ENCODE data around the gene GABBR2.

The GABBR2 gene

DNA sequence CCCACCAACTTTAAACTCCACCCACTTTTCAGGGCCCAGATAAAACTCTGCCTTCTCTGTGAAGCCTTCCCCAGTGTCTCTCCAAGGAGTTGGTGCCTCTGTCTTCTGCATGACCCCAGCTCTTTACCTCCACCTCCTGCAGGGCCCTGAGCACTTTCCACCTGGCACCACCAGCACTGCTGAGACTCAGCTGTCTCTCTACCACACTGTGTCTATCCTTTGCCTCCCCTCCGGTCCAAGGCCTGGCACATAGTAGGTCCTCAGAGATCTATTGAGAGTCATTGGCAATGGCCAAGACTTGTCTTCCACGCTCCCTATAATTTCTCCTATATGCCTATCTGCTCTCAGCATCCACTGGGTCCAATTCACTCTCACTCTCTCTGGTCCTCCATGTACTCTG lies 12.9 kb upstream of the GABBR2 start:
- DNase-seq (ENCODE audit: low spot score) = no peak

GRCh38 chr9:98720402-98720801 lies 11.7 kb upstream of the GABBR2 start:
- DNase-seq (ENCODE audit: low spot score) = no peak

GRCh38 chr9:98719055-98719454 lies 10.3 kb upstream of the GABBR2 start:
- no peak for DNase-seq (ENCODE audit: low spot score)

GRCh38 chr9:98714833-98715232 lies 6.1 kb upstream of the GABBR2 start:
- DNase-seq (ENCODE audit: low spot score) = no peak

- no peak for DNase-seq (ENCODE audit: low spot score)
Measured at GRCh38 chr9:98712987-98713386, 4.3 kb upstream of the GABBR2 start.

- no peak for DNase-seq (ENCODE audit: low spot score)
Measured at GRCh38 chr9:98709968-98710965, 1.5 kb upstream of the GABBR2 start.

GRCh38 chr9:98708103-98708932 lies 417 bp downstream of the GABBR2 start:
- no peak for DNase-seq (ENCODE audit: low spot score)

- peak; percentile 77 for DNase-seq (ENCODE audit: low spot score)
Measured at GRCh38 chr9:98707166-98708102, 1.3 kb downstream of the GABBR2 start.

DNA sequence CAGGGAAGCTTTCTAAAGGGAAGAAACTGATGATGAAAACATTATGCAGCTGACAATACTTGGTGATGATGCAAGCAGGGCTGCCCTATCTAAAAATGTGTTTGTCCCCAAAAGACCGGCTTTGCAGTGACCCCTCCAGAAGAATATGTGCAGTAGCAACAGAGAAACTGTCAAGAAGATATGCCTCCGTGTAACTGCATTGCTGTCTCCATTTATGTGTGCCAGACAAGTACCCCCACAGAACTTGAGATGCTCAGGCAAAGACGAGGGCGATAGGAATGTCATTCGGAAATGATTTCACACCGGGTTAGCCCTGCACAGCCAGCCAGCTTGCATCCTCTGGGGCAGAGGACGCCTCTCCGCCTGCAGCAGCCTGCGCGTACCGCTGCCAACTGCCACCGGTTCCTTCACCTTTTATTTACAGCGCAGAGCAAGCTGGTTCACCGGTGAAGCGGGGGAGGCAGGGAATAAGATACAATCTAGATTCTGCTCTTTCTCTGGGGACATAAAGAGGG lies 2.0 kb downstream of the GABBR2 start:
- peak; percentile 16 for DNase-seq (ENCODE audit: low spot score)

DNA sequence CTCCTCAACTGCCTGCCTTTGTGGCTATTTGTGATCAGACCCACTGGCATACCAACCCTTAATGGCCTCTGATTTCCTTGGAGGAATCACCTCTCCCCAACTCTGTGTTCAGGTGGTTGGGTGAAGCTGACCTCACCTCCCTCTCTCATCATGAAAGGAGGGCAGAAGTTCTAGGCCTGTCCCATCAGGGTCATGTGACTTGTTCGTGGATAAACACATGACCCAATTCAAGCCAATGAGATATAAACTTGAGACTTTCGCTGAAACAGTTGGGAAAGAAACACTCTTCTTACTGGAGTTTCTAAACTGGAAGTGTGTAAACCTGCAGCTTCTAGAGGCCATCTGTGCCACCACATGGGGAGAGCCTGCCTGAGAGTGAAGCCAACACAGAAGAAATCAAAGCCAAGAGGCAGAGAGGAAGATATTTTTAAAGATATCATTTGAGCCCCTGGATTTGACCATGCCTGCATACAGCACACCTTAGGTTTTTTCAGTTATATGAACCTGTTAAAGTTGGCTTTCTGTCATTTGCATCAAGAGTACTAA lies 5.8 kb downstream of the GABBR2 start:
- DNase-seq (ENCODE audit: low spot score) = no peak

DNA sequence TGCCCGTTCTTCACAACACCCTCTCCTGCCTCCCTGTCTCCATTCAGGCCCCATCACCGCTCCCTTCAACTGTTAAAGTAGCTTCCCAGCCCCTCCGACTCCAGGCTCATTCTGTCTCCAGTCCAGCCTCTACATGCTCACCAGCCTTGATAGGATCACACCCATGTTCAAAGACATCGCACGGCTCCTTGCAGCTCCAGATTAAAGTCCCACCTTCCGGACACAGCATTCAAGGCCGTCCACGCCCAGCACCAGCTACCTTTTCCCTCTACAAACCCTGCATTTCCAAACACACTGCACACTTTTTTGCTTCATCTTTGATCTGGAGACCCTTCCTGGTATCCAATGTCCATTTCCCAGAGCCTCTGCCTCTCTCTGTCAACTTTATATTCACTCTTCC lies 6.4 kb downstream of the GABBR2 start:
- no peak for DNase-seq (ENCODE audit: low spot score)

- no peak for DNase-seq (ENCODE audit: low spot score)
Measured at GRCh38 chr9:98701576-98701975, 7.2 kb downstream of the GABBR2 start.

- no peak for DNase-seq (ENCODE audit: low spot score)
Measured at GRCh38 chr9:98700801-98701200, 7.9 kb downstream of the GABBR2 start.

DNA sequence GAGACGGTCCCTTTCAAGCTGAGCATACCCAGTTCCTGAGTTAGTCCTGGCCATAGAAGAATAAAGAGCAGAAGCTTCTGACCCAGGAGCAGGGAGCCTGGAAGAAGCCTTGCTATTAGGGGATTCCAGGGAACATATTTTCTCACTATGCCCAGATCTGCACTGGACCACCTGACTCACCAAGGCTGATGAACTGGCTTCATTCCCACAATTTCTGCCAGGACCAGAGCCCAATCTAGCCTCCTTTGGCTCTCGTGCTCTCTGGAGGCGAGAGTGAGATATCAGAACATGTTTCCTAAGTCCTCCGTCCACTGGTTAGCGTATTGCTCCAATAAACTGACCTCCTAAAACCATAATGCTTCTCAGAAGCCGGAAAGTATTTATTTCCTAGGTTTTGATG lies 9.9 kb downstream of the GABBR2 start:
- no peak for DNase-seq (ENCODE audit: low spot score)

DNA sequence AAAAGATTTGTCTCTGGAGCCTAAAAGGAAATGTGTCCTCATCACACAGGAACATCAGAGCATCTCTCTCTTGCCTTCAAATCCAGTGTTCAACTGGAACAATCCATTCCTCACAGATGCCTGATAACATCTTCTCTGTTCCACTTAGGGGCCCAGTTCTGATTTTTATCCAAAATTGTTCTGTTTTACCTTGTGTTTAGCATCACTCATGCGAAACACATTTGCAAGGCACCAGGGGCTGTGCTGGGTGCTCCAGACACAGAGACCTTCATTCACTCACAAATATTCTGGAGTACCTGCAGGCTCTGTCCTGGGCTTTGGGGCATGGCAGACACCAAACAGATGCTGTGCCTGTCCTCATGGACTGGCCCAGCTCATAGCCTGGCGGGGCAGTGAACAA lies 13.8 kb downstream of the GABBR2 start:
- DNase-seq (ENCODE audit: low spot score) = no peak

GRCh38 chr9:98692392-98692791 lies 16.3 kb downstream of the GABBR2 start:
- DNase-seq (ENCODE audit: low spot score) = no peak

DNA sequence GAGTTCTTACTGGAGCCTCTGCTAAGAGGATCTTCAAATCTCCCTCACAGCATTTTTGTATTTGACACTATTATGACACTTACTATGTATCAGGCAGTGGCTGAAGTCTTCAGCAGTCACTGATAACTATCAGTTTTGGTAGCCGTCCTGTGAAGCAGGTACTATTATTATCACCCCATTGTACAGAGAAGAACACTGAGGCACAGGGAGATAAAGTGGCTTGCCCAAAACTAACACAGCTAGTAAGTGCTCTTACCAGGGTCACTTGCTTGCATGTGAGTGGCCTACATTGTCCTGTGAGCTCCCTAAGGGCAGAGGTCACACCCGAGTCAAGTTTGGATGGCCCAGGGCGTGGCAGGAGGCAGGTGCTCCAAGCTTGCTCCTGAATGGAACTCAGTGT lies 16.8 kb downstream of the GABBR2 start:
- DNase-seq (ENCODE audit: low spot score) = no peak

- DNase-seq (ENCODE audit: low spot score) = no peak
Measured at GRCh38 chr9:98690686-98691085, 18.0 kb downstream of the GABBR2 start.

DNA sequence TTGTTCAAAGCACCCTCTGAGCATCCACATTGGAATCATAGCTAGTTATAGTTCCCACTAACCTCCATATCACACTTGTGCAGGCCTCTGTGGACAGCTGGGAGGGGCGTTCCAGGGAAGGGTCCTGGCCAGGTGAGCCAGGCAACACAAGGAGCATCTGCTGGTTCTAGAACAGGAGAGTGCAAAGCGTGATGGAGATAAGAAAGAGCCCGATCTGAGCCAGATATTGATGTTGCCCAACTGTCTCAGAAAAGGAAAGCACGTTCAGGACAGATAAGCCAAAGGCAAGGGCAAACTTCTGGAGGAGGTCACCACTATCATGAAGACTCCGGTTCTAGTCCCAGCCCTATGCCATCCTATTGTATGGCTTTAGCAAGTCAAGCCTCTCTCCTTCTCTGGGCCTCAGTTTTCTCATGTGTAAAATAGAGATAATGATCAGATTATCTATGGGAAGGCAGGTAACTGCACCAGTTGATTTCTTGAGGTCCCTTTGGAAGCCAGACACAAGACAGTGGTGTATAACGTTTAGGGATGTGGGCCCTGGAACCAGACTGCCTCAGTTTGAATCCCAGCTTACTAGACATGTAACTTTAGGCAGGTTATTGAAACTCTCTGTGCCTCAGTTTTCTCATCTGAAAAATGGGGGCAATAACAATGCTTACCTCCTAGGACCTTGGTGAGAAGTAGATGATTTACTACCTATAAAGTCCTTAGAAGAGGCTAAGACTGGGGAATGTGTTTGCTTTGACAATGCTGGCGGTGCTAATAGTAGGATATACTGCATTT lies 19.8 kb downstream of the GABBR2 start:
- no peak for DNase-seq (ENCODE audit: low spot score)

DNA sequence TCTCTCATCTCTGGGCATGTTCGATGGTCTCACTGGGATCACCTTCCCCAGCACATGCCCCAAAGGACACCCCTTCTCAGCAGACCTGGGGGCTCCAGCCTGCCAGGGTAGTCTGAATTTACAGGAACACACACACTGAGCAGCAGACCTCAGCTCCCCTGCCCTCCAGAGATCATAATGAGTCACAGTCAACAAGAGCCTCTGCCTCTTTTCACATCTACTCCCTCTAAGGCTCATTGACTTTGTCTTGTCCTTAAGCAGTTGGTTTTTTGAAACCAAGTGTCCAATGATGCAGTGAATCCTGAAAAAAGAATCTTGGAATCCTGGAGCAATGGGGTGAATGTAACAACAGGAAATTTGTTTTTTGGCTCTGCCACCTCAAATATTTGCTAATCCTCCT lies 20.8 kb downstream of the GABBR2 start:
- no peak for DNase-seq (ENCODE audit: low spot score)

Data from Ammon's horn (tissue), 1 donor.